GM11168 (cell line): ENCODE data around the gene MBP.

Experiments used
- in situ Hi-C: fragments of 300-500 bp; cut with MboI; formaldehyde crosslinking; loops from one replicate; pipeline ENCODE4 v1.12.0; 2022; ENCODE audit warnings: low sequenced_read_pairs; ENCODE audit not compliant: unreplicated experiment

Gene MBP

GRCh38 chr18:77116201-77117080 is 16.1 kb downstream of the MBP start:
- in situ Hi-C loops = no loop called here

GRCh38 chr18:77115192-77115953 is 17.2 kb downstream of the MBP start:
- in situ Hi-C loops = no loop called here

GRCh38 chr18:77114415-77115191 is 18.0 kb downstream of the MBP start:
- in situ Hi-C loops = no loop called here

GRCh38 chr18:77114152-77114414 is 18.5 kb downstream of the MBP start:
- in situ Hi-C loops = no loop called here

- in situ Hi-C loops = no loop called here
Observed at GRCh38 chr18:77113361-77114151, 19.0 kb downstream of the MBP start.

- in situ Hi-C loops = no loop called here
Observed at GRCh38 chr18:77112747-77113092, 19.9 kb downstream of the MBP start.

GRCh38 chr18:77111951-77112746 is 20.4 kb downstream of the MBP start:
- in situ Hi-C loops = no loop called here

GRCh38 chr18:77111449-77111848 is 21.1 kb downstream of the MBP start:
- in situ Hi-C loops = no loop called here

- in situ Hi-C loops = no loop called here
Observed at GRCh38 chr18:77110936-77111335, 21.6 kb downstream of the MBP start.

- in situ Hi-C loops = no loop called here
Observed at GRCh38 chr18:77110400-77110799, 22.2 kb downstream of the MBP start.

GRCh38 chr18:77109648-77110019 is 22.9 kb downstream of the MBP start:
- in situ Hi-C loops = no loop called here

GRCh38 chr18:77108821-77109647 is 23.5 kb downstream of the MBP start:
- in situ Hi-C loops = no loop called here

- in situ Hi-C loops = no loop called here
Observed at GRCh38 chr18:77108001-77108692, 24.4 kb downstream of the MBP start.

GRCh38 chr18:77107292-77107691 is 25.3 kb downstream of the MBP start:
- in situ Hi-C loops = no loop called here

- in situ Hi-C loops = no loop called here
Observed at GRCh38 chr18:77106331-77106730, 26.3 kb downstream of the MBP start.

- in situ Hi-C loops = no loop called here
Observed at GRCh38 chr18:77105680-77106079, 26.9 kb downstream of the MBP start.

GRCh38 chr18:77105028-77105427 is 27.6 kb downstream of the MBP start:
- in situ Hi-C loops = no loop called here

GRCh38 chr18:77103991-77104531 is 28.5 kb downstream of the MBP start:
- in situ Hi-C loops = loop anchor here (5.0 kb wide), 1 partner anchor 37 kb away; no protein-coding TSS in a partner anchor
